ENCODE results near the gene HSPA14. TPM values are rescaled to one million over a fixed set of nuclear protein-coding genes. Genes with fewer than 3 reads are reported as not detected.

The HSPA14 gene
- total RNA-seq, 2 donors from 2014 or later = 7.7 to 16.0 TPM

DNA sequence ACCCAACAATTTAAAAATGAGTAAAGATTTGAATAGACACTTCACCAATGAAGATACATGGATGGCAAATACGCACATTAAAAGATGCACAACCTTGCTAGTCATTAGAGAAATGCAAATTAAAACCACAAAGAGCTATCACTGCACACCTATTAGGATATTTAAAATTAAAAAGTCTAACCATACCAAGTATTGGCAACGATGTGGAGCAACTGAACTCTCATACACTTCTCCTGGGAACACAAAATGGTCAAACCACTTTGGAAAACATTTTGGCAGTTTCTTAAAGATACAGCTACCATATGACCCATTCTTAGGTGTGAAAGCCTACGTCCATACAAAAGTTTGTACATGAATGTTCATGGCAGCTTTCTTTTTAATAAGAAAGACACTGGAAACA is 79.7 kb downstream of the HSPA14 start:
- TF ChIP-seq, protein P1, sequence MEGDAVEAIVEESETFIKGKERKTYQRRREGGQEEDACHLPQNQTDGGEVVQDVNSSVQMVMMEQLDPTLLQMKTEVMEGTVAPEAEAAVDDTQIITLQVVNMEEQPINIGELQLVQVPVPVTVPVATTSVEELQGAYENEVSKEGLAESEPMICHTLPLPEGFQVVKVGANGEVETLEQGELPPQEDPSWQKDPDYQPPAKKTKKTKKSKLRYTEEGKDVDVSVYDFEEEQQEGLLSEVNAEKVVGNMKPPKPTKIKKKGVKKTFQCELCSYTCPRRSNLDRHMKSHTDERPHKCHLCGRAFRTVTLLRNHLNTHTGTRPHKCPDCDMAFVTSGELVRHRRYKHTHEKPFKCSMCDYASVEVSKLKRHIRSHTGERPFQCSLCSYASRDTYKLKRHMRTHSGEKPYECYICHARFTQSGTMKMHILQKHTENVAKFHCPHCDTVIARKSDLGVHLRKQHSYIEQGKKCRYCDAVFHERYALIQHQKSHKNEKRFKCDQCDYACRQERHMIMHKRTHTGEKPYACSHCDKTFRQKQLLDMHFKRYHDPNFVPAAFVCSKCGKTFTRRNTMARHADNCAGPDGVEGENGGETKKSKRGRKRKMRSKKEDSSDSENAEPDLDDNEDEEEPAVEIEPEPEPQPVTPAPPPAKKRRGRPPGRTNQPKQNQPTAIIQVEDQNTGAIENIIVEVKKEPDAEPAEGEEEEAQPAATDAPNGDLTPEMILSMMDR (IDR thresholded peaks at IDR 0.05) = no peak

DNA sequence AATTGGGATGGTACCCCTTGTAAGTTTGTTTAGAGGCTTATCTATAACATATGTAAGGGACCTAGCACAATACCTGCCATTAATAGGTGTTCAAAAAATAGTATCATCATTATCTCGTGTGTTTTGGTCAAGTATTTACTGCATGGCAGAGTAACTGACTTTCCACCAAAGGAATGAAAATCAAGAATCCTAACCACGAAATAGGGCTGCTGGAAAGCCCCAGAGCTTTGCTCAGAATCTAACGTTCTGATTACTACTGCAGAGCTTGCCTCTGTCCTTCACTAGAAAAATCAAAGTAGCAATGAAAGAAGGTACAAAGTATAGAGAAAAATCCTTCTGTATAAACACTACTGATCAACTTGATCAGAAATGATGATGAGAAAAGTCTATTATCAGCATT is 80.9 kb downstream of the HSPA14 start:
- ATAC-seq (ENCODE audit: insufficient number of reproducible peaks, low FRiP score, low read depth) = no peak
- H3K27ac ChIP-seq = no peak overlapping the region
- no peak overlapping the region for H3K4me3 ChIP-seq
- H3K27me3 ChIP-seq (replicated peaks; ENCODE audit: insufficient read depth) = no peaks in the 10 kb centered on the region
- no peak for DNase-seq (ENCODE audit: low spot score)
- TF ChIP-seq, protein P1 (IDR thresholded peaks at IDR 0.05) = no peak
- no peaks in the 10 kb centered on the region for H3K4me1 ChIP-seq (ENCODE audit: control insufficient read depth in 1 of 2, low read depth in 2 of 2)
- peaks cover 27% of the 10 kb centered on the region for H3K36me3 ChIP-seq
- no peaks in the 10 kb centered on the region for H3K9me3 ChIP-seq

More for the DNA sequence above, 79.7 kb downstream of the HSPA14 start:
- no peak overlapping the region for H3K4me3 ChIP-seq
- H3K36me3 ChIP-seq = peaks cover 29% of the 10 kb centered on the region
- no peaks in the 10 kb centered on the region for H3K4me1 ChIP-seq (ENCODE audit: control insufficient read depth in 1 of 2, low read depth in 2 of 2)
- H3K27ac ChIP-seq = no peak overlapping the region
- ATAC-seq (ENCODE audit: insufficient number of reproducible peaks, low FRiP score, low read depth) = no peak
- no peaks in the 10 kb centered on the region for H3K9me3 ChIP-seq
- DNase-seq (ENCODE audit: low spot score) = no peak
- H3K27me3 ChIP-seq (replicated peaks; ENCODE audit: insufficient read depth) = no peaks in the 10 kb centered on the region

Other genes with a start within 250 kb of the HSPA14 start
- gene FAM107B, start 63.4 kb upstream of the HSPA14 start, total RNA-seq = 10 to 100 TPM; 33.6 to 50.6 TPM
- gene CDNF, start 269 bp upstream of the HSPA14 start, total RNA-seq = 1 to 10 TPM; 2.5 to 3.4 TPM
- gene MSANTD7, start within 50 bp of the HSPA14 start, total RNA-seq = 10 to 100 TPM in 1 of 2 donors, 1 to 10 TPM in 1; 6.4 to 10.6 TPM
- gene SUV39H2, start 40.6 kb downstream of the HSPA14 start, total RNA-seq = 10 to 100 TPM in 1 of 2 donors, under 1 TPM in 1; 0.95 to 12.2 TPM
- gene DCLRE1C, start 115.8 kb downstream of the HSPA14 start, total RNA-seq = 1 to 10 TPM; 6.9 to 9.9 TPM
- gene MEIG1, start 121.1 kb downstream of the HSPA14 start, total RNA-seq = not detected
- 1 to 10 TPM in 1 of 2 donors, not detected in 1; 2.5 TPM for gene OLAH, start 205.6 kb downstream of the HSPA14 start, total RNA-seq

Measured in thoracic aorta (tissue), 2 donors.